ENCODE results near the gene PRDM10.

- no peak for TF ChIP-seq CTCF (conservative IDR thresholded peaks at IDR 0.05)
- no peak for TF ChIP-seq ZFX (IDR thresholded peaks at IDR 0.05)
These were observed 3.7 kb downstream of the PRDM10 start for GRCh38 chr11:129998905-129999304.
